ENCODE results near the gene MICAL2. TPM values are rescaled to one million over a fixed set of nuclear protein-coding genes. Genes with fewer than 3 reads are reported as not detected.
A peak's percentile ranks its signal among the peaks of the same experiment; 100 is the strongest.

MICAL2 gene
- total RNA-seq, 1 experiment from 2014 or later: 62.9 TPM

- Histone ChIP-seq H3K36me3 (ENCODE audit: low read depth, low read length) (no peaks in the 10 kb centered on the region), H3K79me2 (ENCODE audit: low read length) (peaks cover 3% of the 10 kb centered on the region; the same call in 1 of the 2 replicates), H3K4me2 (ENCODE audit: low read length) (peak overlapping the region; percentile 72), H3K9ac (ENCODE audit: low read length) (peak overlapping the region; percentile 87), H3K27ac (ENCODE audit: low read length) (peak overlapping the region; percentile 99), H3K9me2 (replicated peaks; ENCODE audit: low read length) (no peaks in the 10 kb centered on the region), H2AFZ (ENCODE audit: low read length) (peak overlapping the region; percentile 79), H3K9me3 (ENCODE audit: low read length) (no peaks in the 10 kb centered on the region), H3K4me1 (ENCODE audit: insufficient read depth, low read length) (peaks cover 61% of the 10 kb centered on the region), H3K27me3 (ENCODE audit: low read length) (no peaks in the 10 kb centered on the region), H4K20me1 (ENCODE audit: low read length) (no peaks in the 10 kb centered on the region), H3K4me3 (ENCODE audit: low read length) (peak overlapping the region; percentile 54), H3F3A (ENCODE audit: low read length, unreplicated experiment) (peaks cover 10% of the 10 kb centered on the region)
- ChIA-PET POLR2A (ENCODE audit: unreplicated experiment) (interaction anchor here (0.6 kb wide), 1 partner anchor 75 kb away, joined by 3 read pairs; no protein-coding TSS in a partner anchor), CTCF (interaction anchor here (0.6 to 1.0 kb wide), 5 partner anchors 16 to 676 kb away, joined by 3 to 7 read pairs (median 3); no protein-coding TSS in a partner anchor)
- intact Hi-C loops (cut with micrococcal nuclease): loop anchor here (5.0 kb wide), 3 partner anchors 90 to 675 kb away; partner anchors contain the start of gene PARVA
- DNase-seq (peak; percentile 90), ATAC-seq (peak; percentile 77)
- TF ChIP-seq EZH2 (IDR thresholded peaks at IDR 0.05; ENCODE audit: low read length, unreplicated experiment) (no peak), CTCF (conservative IDR thresholded peaks at IDR 0.05; ENCODE audit: low read depth, low read length) (peak; percentile 81), EZH2phosphoT487 (IDR thresholded peaks at IDR 0.05; ENCODE audit: borderline replicate concordance, low read length) (no peak)
- TSS peak; percentile 91 for BruUV-seq (replicated peaks)
These were observed 177.2 kb downstream of the MICAL2 start for GRCh38 chr11:12287374-12288211.

GRCh38 chr11:12288212-12288930, 178.0 kb downstream of the MICAL2 start:
- H3F3A ChIP-seq (ENCODE audit: low read length, unreplicated experiment): peaks cover 10% of the 10 kb centered on the region
- no peaks in the 10 kb centered on the region for H3K9me2 ChIP-seq (replicated peaks; ENCODE audit: low read length)
- H3K4me3 ChIP-seq (ENCODE audit: low read length): peak overlapping the region; percentile 54
- H2AFZ ChIP-seq (ENCODE audit: low read length): peak overlapping the region; percentile 79
- peak; percentile 94 for DNase-seq
- no peaks in the 10 kb centered on the region for H4K20me1 ChIP-seq (ENCODE audit: low read length)
- TF ChIP-seq EZH2phosphoT487 (IDR thresholded peaks at IDR 0.05; ENCODE audit: borderline replicate concordance, low read length) (no peak), CTCF (conservative IDR thresholded peaks at IDR 0.05; ENCODE audit: low read depth, low read length) (peak; percentile 92)
- POLR2A ChIA-PET (ENCODE audit: unreplicated experiment): no interaction called here
- peaks cover 54% of the 10 kb centered on the region for H3K4me1 ChIP-seq (ENCODE audit: insufficient read depth, low read length)
- H3K9ac ChIP-seq (ENCODE audit: low read length): peak overlapping the region; percentile 87
- CTCF ChIA-PET: interaction anchor here (0.6 to 1.1 kb wide), 7 partner anchors 43 to 601 kb away, joined by 3 to 6 read pairs (median 3); partner anchors contain the start of gene PARVA
- peak overlapping the region; percentile 99 for H3K27ac ChIP-seq (ENCODE audit: low read length)
- peaks cover under 1% of the 10 kb centered on the region; the same call in 1 of the 2 replicates for H3K79me2 ChIP-seq (ENCODE audit: low read length)
- peak; percentile 23 for ATAC-seq
- H3K36me3 ChIP-seq (ENCODE audit: low read depth, low read length): no peaks in the 10 kb centered on the region
- H3K27me3 ChIP-seq (ENCODE audit: low read length): no peaks in the 10 kb centered on the region
- no peaks in the 10 kb centered on the region for H3K9me3 ChIP-seq (ENCODE audit: low read length)
- BruUV-seq (replicated peaks): no TSS peak
- peak overlapping the region; percentile 72 for H3K4me2 ChIP-seq (ENCODE audit: low read length)
- intact Hi-C loops (cut with micrococcal nuclease): loop anchor here (5.0 kb wide), 3 partner anchors 89 to 674 kb away; partner anchors contain the start of gene PARVA

Measured in PC-3 (cell line).